Measurements from ENCODE around the gene MFAP3L.
"Not testable (repeated sequence)": the region's sequence is repeated elsewhere in the genome, so short reads cannot be mapped to it uniquely, and the experiment has no call there.

The MFAP3L gene

GRCh38 chr4:170049766-170050165, 23.6 kb upstream of the MFAP3L start:
- Histone ChIP-seq H3K18ac (ENCODE audit: low read length) (no peak overlapping the region), H2BK15ac (ENCODE audit: low read length) (no peak overlapping the region), H4K8ac (ENCODE audit: low read depth, low read length) (no peak overlapping the region), H2BK5ac (ENCODE audit: low read length) (no peak overlapping the region), H3K4ac (ENCODE audit: low read length) (no peak overlapping the region), H3K9me3 (replicated peaks in 1 of 2; ENCODE audit: control insufficient read depth in 2 of 2, insufficient read depth in 1 of 2, low read depth in 1 of 2, low read length in 2 of 2) (peaks cover 0 to 2% of the 10 kb centered on the region in 2 donors), H3K23ac (ENCODE audit: low read depth, low read length, poor library complexity) (no peak overlapping the region), H3K27me3 (ENCODE audit: control insufficient read depth in 3 of 3, insufficient read depth in 3 of 3, low read depth in 1 of 3, low read length in 3 of 3) (no peaks in the 10 kb centered on the region), H3K9ac (ENCODE audit: low read depth, low read length, poor library complexity) (no peak overlapping the region), H3K79me1 (ENCODE audit: low read depth, low read length) (no peaks in the 10 kb centered on the region), H3K27ac (replicated peaks; ENCODE audit: low read length) (no peak overlapping the region), H2AK5ac (ENCODE audit: low read depth, low read length) (no peak overlapping the region), H3K4me2 (ENCODE audit: insufficient read depth, low read length, poor library complexity, severe bottlenecking) (no peak overlapping the region), H2AFZ (ENCODE audit: low read length) (no peak overlapping the region), H3K4me1 (ENCODE audit: control insufficient read depth in 2 of 2, insufficient read depth in 1 of 2, low read depth in 1 of 2, low read length in 2 of 2) (no peaks in the 10 kb centered on the region), H4K91ac (ENCODE audit: low read depth, low read length, poor library complexity) (no peak overlapping the region), H3K14ac (ENCODE audit: low read length) (no peak overlapping the region), H2BK120ac (ENCODE audit: low read depth, low read length) (no peak overlapping the region), H2BK12ac (ENCODE audit: low read length) (no peak overlapping the region), H3K36me3 (replicated peaks in 1 of 2; ENCODE audit: control insufficient read depth in 2 of 2, insufficient read depth in 2 of 2, low read length in 2 of 2) (no peaks in the 10 kb centered on the region), H3K4me3 (ENCODE audit: low read length in 2 of 2) (no peak overlapping the region)
- no peak for DNase-seq (ENCODE audit: low spot score)
- no CpG with 5 or more reads among the region's 6 CpGs for WGBS, 2 donors (ENCODE audit: extremely low coverage in 2 of 2, insufficient read length in 2 of 2, insufficient replicate concordance in 1 of 2)

- no peak overlapping the region for H3K14ac ChIP-seq (ENCODE audit: low read length)
- no CpG with 5 or more reads among the region's 4 CpGs for WGBS, 2 donors (ENCODE audit: extremely low coverage in 2 of 2, insufficient read length in 2 of 2, insufficient replicate concordance in 1 of 2)
- no peak overlapping the region for H2BK12ac ChIP-seq (ENCODE audit: low read length)
- no peak overlapping the region for H3K9ac ChIP-seq (ENCODE audit: low read depth, low read length, poor library complexity)
- no peak overlapping the region for H3K18ac ChIP-seq (ENCODE audit: low read length)
- no peak overlapping the region for H2BK15ac ChIP-seq (ENCODE audit: low read length)
- no peak overlapping the region for H2BK120ac ChIP-seq (ENCODE audit: low read depth, low read length)
- H3K4me3 ChIP-seq (ENCODE audit: low read length in 2 of 2), result no peak overlapping the region
- H2BK5ac ChIP-seq (ENCODE audit: low read length), result no peak overlapping the region
- no peak overlapping the region for H2AK5ac ChIP-seq (ENCODE audit: low read depth, low read length)
- no peak overlapping the region for H3K27ac ChIP-seq (replicated peaks; ENCODE audit: low read length)
- no peaks in the 10 kb centered on the region for H3K79me1 ChIP-seq (ENCODE audit: low read depth, low read length)
- H4K8ac ChIP-seq (ENCODE audit: low read depth, low read length), result no peak overlapping the region
- peaks cover 0 to 2% of the 10 kb centered on the region in 2 donors for H3K9me3 ChIP-seq (replicated peaks in 1 of 2; ENCODE audit: control insufficient read depth in 2 of 2, insufficient read depth in 1 of 2, low read depth in 1 of 2, low read length in 2 of 2)
- no peaks in the 10 kb centered on the region for H3K27me3 ChIP-seq (ENCODE audit: control insufficient read depth in 3 of 3, insufficient read depth in 3 of 3, low read depth in 1 of 3, low read length in 3 of 3)
- H3K4ac ChIP-seq (ENCODE audit: low read length), result no peak overlapping the region
- no peaks in the 10 kb centered on the region for H3K4me1 ChIP-seq (ENCODE audit: control insufficient read depth in 2 of 2, insufficient read depth in 1 of 2, low read depth in 1 of 2, low read length in 2 of 2)
- peak overlapping the region; percentile 22 for H4K91ac ChIP-seq (ENCODE audit: low read depth, low read length, poor library complexity)
- H3K36me3 ChIP-seq (replicated peaks in 1 of 2; ENCODE audit: control insufficient read depth in 2 of 2, insufficient read depth in 2 of 2, low read length in 2 of 2), result no peaks in the 10 kb centered on the region
- no peak overlapping the region for H2AFZ ChIP-seq (ENCODE audit: low read length)
- DNase-seq (ENCODE audit: low spot score), result peak; percentile 59
- no peak overlapping the region for H3K4me2 ChIP-seq (ENCODE audit: insufficient read depth, low read length, poor library complexity, severe bottlenecking)
- H3K23ac ChIP-seq (ENCODE audit: low read depth, low read length, poor library complexity), result no peak overlapping the region
Measured at GRCh38 chr4:170047771-170048354, 21.7 kb upstream of the MFAP3L start.

- not testable (repeated sequence) for H2AFZ ChIP-seq (ENCODE audit: low read length); H3K9ac ChIP-seq (ENCODE audit: low read depth, low read length, poor library complexity); H3K79me1 ChIP-seq (ENCODE audit: low read depth, low read length); H2AK5ac ChIP-seq (ENCODE audit: low read depth, low read length); H3K18ac ChIP-seq (ENCODE audit: low read length); H3K4me1 ChIP-seq (ENCODE audit: control insufficient read depth in 2 of 2, insufficient read depth in 1 of 2, low read depth in 1 of 2, low read length in 2 of 2); H3K4ac ChIP-seq (ENCODE audit: low read length); H3K27ac ChIP-seq (replicated peaks; ENCODE audit: low read length); H2BK15ac ChIP-seq (ENCODE audit: low read length); H3K4me3 ChIP-seq (ENCODE audit: low read length in 2 of 2); H2BK12ac ChIP-seq (ENCODE audit: low read length); H3K9me3 ChIP-seq (replicated peaks in 1 of 2; ENCODE audit: control insufficient read depth in 2 of 2, insufficient read depth in 1 of 2, low read depth in 1 of 2, low read length in 2 of 2); H3K27me3 ChIP-seq (ENCODE audit: control insufficient read depth in 3 of 3, insufficient read depth in 3 of 3, low read depth in 1 of 3, low read length in 3 of 3); DNase-seq (ENCODE audit: low spot score); H3K14ac ChIP-seq (ENCODE audit: low read length); H2BK120ac ChIP-seq (ENCODE audit: low read depth, low read length); H3K4me2 ChIP-seq (ENCODE audit: insufficient read depth, low read length, poor library complexity, severe bottlenecking); H4K8ac ChIP-seq (ENCODE audit: low read depth, low read length); H2BK5ac ChIP-seq (ENCODE audit: low read length); H3K23ac ChIP-seq (ENCODE audit: low read depth, low read length, poor library complexity); H3K36me3 ChIP-seq (replicated peaks in 1 of 2; ENCODE audit: control insufficient read depth in 2 of 2, insufficient read depth in 2 of 2, low read length in 2 of 2); H4K91ac ChIP-seq (ENCODE audit: low read depth, low read length, poor library complexity)
- whole genome bisulfite sequencing, 2 donors (ENCODE audit: extremely low coverage in 2 of 2, insufficient read length in 2 of 2, insufficient replicate concordance in 1 of 2), result no CpG with 5 or more reads among the region's 24 CpGs
Measured at GRCh38 chr4:170046156-170046555, 20.0 kb upstream of the MFAP3L start.

- Histone ChIP-seq H3K14ac (ENCODE audit: low read length) (no peak overlapping the region), H2BK15ac (ENCODE audit: low read length) (no peak overlapping the region), H2BK12ac (ENCODE audit: low read length) (no peak overlapping the region), H3K79me1 (ENCODE audit: low read depth, low read length) (no peaks in the 10 kb centered on the region), H3K9ac (ENCODE audit: low read depth, low read length, poor library complexity) (no peak overlapping the region), H3K4me1 (ENCODE audit: control insufficient read depth in 2 of 2, insufficient read depth in 1 of 2, low read depth in 1 of 2, low read length in 2 of 2) (peaks cover 2% of the 10 kb centered on the region in 2 donors), H2AK5ac (ENCODE audit: low read depth, low read length) (no peak overlapping the region), H3K27ac (replicated peaks; ENCODE audit: low read length) (no peak overlapping the region), H3K23ac (ENCODE audit: low read depth, low read length, poor library complexity) (no peak overlapping the region), H3K18ac (ENCODE audit: low read length) (peak overlapping the region; percentile 20), H3K27me3 (ENCODE audit: control insufficient read depth in 3 of 3, insufficient read depth in 3 of 3, low read depth in 1 of 3, low read length in 3 of 3) (peaks cover 0 to 6% (median 0%) of the 10 kb centered on the region in 3 experiments), H2BK120ac (ENCODE audit: low read depth, low read length) (no peak overlapping the region), H3K4me3 (ENCODE audit: low read length in 2 of 2) (no peak overlapping the region), H3K9me3 (replicated peaks in 1 of 2; ENCODE audit: control insufficient read depth in 2 of 2, insufficient read depth in 1 of 2, low read depth in 1 of 2, low read length in 2 of 2) (no peaks in the 10 kb centered on the region), H2BK5ac (ENCODE audit: low read length) (no peak overlapping the region), H2AFZ (ENCODE audit: low read length) (no peak overlapping the region), H4K8ac (ENCODE audit: low read depth, low read length) (no peak overlapping the region), H4K91ac (ENCODE audit: low read depth, low read length, poor library complexity) (no peak overlapping the region), H3K4me2 (ENCODE audit: insufficient read depth, low read length, poor library complexity, severe bottlenecking) (no peak overlapping the region), H3K36me3 (replicated peaks in 1 of 2; ENCODE audit: control insufficient read depth in 2 of 2, insufficient read depth in 2 of 2, low read length in 2 of 2) (no peaks in the 10 kb centered on the region), H3K4ac (ENCODE audit: low read length) (no peak overlapping the region)
- no CpG with 5 or more reads among the region's 12 CpGs for WGBS, 2 donors (ENCODE audit: extremely low coverage in 2 of 2, insufficient read length in 2 of 2, insufficient replicate concordance in 1 of 2)
- no peak for DNase-seq (ENCODE audit: low spot score)
Measured at GRCh38 chr4:170040031-170040680, 14.0 kb upstream of the MFAP3L start.
